HL-60/S4 treated with phorbol 12-myristate 13-acetate at 8.2 ng/mL for 4 days and 3 days (cell line): ENCODE data around the gene IFNGR1.

ENCODE experiments used
- in situ Hi-C: fragments of 300-500 bp; cut with MboI; formaldehyde crosslinking; loops from 2 replicates; pipeline ENCODE4 v1.15.0; 2022; ENCODE audit warnings: low sequenced_read_pairs

The IFNGR1 gene

DNA sequence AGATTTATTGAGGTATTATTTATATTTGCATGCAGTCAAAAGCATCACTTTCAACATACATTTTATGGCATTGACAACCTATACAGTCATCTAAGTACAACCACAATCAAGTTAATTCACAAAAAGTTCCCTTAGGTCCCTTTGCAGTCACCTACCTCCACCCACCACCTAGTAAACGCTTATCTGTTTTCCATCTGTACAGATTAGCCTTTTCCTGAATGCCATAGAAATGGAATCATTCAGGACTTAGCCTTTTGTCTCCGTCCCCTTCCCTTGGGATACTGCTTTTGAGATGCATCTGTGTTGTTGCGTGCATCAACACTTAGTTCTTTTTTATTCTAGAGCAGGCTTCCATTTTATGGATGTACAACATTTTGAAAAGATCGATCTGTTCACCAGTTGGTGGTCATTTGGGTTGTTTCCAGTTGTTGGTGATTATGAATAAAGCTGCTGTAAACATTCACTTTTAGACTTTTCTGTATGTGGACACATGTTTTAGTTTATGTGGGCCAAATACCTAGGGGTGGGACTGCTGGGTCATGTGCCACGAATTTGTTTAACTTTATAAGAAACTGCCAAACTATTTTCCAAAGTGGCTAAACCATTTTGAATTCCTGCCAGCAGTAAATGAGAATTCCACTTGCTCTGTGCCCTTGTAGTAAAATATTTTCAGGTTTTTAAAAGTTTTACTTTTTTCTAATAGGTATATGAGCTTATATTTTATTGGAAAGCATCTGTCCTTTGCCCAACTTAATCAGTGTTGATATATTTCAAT, 17.6 kb upstream of the IFNGR1 start:
- in situ Hi-C loops: no loop called here

DNA sequence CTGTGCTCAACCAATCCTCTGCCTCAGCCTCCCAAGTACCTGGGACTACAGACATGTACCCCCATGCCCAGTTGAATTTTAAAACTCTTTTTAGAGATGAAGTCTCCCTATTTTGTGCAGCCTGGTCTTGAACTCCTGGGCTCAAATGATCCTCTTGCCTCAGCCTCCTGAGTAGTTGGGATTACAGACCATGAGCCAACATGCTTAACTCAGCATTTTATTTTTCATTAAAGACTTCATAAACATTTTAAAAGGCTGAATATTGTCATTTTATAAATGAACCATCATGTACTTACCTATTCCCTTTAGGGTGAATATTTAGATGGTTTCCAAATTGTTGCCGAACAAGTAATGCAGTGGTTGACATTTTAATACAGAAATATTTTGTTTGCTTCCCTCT, 16.5 kb upstream of the IFNGR1 start:
- in situ Hi-C loops: no loop called here

DNA sequence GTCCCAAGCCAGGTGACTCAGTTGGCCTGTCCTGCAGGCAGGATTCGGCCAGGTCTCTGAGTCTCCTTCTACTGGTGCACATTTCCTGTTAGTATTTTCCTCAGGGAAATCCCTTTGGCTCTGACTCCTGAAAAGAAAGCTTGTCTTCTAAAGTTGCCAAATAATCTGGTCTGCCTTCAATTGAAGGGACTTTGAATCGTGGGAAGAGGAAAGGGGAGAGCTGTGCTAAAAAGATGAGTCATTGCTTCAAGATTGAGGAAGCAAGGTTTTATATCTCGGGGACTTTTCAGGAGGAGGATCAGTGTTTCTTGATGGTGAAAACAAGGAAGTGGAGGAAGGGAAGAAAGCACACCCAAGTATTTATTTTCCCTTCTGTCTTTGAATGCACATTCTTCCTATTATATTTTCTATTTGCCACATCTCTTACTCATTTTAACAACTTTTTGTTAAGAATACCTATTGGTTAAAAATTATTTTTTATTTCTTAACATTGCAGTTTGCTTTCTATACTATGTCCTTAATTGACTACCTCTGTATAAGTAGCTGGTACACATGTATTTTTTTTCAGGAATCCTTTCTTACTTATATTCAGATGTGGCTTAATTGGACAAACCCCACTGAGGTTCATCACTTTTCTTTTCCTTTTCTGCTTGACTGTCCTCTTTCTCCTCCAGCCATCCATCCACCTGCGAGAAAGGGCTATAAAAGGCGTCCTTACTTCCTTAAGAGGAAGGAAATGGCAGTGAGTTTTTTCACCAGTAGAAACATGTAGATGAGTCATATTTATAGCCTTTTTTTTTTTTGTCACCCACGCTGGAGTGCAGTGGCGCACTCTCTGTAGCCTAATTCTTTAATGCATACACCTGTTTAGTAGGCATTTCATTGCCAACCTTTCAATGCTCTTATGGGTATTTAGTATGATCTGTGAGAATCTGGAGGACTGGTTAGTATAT, 15.0 kb upstream of the IFNGR1 start:
- in situ Hi-C loops: no loop called here

DNA sequence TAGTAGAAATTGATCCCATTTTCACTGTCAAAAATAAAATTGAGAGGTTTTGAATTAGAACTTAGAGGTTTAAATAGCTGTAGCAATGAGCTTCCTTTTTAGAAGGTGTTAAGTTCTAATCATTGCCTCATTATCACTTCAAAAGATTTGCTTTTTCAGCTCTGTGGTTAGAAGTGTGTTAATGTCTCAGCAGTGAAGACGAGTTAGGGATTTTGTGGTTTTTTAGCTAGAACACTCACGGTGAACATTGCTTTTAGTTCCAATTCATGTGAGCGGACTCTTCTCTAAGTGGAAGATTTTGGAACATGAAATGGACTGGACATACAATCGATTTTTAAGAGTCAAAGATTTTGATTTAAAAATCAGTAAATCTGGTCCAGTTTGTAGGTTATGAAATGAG, 12.7 kb upstream of the IFNGR1 start:
- in situ Hi-C loops: no loop called here

DNA sequence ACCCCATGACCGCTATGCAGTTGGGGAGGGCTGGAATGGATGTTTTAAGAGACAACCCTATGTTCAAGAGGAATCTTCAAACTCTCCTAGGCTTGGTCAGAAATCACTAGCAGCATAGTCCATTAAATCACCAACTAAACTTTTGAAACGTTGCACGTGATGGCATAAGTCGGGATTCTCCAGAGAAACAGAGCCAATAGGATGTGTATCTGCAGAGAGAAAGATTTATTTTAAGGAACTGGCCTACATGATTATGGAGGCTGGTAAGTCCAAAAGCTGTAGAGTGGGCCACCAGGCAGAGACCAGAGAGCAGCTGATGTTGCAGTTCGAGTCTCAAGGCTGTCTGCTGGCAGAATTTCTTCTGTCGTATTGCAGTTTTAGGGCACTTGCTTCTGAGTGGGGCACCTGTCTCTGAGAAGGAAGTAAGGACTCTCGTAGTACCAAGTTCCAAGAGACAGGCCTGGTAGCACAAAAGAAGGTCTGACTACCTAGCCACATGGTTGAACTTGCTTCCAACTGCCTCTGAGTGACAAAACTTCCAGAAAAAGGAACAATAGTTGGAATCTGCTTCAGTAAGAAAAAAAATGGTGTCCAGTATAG, 11.9 kb upstream of the IFNGR1 start:
- in situ Hi-C loops: no loop called here

DNA sequence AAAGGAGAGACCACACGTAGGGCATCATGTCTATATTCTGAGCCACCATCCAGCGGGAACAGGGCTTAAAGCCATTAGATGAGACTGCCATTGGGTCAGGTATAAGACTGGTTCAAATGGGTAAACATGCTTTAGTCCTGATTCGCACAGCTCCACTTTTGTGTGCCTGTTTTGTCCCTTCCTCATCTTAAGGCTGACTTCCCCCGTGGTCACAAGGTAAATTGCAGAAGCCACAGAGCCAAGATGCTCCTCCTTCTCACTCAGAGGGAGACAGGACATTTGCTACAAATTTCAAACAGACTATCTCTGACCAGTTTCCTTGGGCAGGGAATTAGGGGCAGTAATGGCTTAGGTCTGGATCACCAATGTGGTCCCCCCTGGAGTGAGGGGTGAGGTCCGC, 11.4 kb upstream of the IFNGR1 start:
- in situ Hi-C loops: no loop called here

DNA sequence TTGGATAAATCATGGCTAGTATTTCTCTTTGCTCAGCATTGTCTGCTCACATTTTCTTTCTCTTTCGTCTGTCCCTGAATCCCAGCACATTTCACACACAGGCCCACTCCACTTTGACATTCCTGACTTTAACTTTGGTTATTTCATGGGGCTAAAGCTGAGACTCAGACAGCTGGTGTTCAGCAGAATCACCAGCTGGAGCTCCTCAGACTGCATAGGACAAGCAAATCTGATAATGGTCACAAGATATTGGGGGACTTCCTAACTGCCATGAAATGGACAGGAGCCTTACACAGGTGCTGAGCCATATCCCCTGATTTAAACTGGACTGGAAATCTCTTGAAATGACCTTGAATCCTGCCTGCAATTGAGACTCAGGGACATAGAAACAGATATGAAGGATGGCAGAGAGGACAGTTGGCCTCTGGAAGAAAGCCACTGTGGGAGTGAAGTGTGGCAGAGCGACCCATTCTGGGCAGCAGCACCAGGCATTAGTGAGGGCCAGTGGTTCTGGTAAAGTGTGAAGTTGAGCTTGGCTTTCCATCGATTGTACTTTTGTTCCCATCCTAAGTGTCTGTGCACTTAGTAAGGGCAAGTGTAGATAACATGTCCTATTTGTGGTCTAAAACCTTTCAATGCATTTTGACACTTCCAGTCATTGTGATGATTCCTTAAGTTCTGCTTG, 10.0 kb upstream of the IFNGR1 start:
- in situ Hi-C loops: no loop called here

DNA sequence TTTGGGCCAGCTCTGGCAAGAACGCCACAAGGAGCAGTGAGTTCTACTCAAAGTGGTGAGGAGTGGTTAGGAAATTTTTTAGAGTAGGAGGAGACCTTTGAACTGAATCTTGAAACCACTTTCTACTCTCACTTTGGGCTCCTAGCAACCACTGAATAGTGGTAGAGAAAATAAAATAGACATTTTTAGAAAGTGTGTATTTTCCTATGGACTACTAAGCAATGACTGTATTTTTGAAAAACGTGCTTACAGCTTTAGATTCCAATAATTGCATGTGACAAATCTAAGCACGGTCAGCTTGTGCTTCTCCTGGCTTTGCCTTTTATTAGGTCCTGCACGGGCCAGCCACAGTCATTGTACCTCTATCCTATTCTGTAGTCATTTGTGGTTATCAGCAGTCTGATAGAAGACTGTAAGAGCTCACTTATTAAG, 8.7 kb upstream of the IFNGR1 start:
- in situ Hi-C loops: no loop called here

DNA sequence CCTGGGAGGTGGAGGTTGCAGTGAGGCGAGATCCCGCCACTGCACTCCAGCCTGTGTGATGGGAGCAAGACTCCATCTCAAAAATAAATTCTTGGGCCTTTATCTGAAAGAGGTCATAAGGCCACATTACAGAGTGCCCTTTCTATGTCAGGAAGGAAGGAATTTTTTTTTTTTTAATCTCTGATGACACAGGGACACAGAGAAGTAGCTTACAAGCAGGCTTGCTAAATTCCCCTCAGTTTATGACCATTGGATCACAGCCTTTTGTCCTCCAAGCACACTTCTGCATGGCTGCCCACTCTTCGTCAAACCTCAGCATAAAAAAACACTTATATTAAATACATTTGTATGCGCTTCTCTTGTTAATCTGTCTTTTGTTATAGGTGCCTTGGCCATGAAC, 7.5 kb upstream of the IFNGR1 start:
- in situ Hi-C loops: no loop called here

DNA sequence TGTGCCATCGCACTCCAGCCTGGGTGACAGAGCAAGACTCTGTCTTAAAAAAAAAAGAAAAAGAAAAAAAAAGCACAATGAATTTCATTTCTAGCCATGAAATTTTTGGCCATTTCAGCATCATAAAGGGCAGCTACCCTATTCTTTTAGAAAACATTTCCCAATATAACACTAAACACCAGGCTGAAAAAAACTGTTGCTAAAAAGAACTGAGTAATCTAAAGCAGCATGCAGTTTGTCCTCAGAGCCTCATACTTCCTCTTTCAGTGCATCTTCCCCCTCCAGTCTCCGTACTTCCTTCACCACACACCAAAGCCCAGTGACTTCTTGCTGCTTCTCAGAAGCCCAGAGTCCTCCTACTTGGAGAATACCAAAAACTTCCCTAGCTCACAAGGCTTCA, 5.6 kb upstream of the IFNGR1 start:
- in situ Hi-C loops: no loop called here

DNA sequence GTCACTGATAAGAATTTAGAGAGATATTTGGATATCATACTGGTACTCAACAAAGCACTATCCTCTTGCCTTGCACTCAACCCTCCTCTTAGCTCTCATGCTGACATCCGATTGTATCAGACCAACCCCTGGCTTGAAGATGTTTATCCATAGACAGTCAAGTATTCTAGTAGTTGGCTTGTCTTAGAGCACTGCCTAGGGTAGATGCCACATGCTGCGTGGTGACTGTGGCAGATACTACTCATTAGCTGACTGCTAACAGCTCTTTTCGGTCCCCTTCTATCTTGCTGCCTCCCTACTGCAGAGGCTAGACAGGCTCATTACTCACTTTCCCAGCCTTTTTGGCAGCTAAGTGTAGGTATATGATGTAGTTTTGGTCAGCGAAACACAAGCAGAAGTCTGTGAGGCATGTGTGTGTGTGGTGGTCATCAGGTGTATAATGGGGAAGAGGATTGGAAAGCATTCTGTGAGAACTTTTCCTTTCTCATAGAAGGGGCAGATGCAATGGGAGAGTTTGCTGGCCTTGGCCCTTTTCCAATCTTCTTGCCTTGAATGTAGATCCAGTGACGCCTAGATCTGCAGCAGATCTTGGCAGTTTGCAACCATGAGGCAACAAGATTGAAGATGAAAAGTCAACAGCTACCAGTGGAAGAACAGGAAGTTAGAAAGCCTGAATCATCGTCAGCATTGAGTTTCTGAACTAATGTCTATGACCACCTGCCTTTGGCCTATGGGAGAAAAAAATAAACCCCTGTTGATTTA, 4.4 kb upstream of the IFNGR1 start:
- in situ Hi-C loops: no loop called here

DNA sequence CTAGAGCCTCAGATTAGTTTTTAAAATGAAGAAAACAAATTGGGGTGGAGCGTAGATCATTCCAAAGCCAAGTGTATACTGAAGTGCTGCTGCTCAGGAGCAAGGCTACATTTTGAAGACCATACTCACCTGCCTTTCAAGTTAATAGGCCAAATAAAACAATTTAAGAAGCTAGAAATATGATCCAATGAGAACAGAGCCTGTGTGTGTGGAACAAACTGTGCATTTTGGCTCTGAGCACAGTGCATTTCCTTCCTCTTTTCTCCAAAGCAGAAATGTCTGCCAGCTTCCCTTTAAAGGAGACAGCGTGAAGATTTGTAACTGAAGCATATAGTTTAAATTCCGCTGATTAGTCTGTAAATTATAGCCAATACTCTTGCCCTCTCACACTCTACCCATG, 3.2 kb upstream of the IFNGR1 start:
- in situ Hi-C loops: no loop called here

DNA sequence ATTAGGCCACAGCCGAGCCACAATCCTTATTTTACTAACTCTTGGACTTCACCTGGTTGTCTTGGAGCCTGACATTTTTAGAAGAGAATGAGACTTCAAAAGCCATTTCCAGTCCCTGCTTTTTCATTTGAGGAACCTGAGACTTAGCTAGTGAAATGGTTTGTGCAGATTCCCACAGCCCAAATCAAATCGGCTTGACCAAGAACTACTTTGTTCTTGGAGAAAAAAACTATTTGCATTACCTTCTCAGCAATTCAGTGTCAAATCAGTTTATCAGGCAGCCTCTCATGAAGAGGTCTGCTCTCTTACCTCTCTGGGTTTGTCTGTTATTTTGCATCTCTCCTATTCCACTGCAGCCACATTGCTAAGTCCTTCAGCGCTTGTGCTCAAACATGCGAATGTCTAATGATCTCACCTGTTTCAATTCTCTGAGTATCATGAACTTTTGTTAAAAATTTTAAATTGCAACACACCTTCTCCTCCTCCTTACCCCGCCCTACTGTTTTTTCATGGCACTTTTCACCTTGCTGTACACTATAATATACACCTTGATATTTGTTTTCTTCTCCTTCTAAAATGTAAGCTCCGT, 573 bp upstream of the IFNGR1 start:
- in situ Hi-C loops: loop anchor here (10.0 kb wide), 1 partner anchor 95 kb away; no protein-coding TSS in a partner anchor

DNA sequence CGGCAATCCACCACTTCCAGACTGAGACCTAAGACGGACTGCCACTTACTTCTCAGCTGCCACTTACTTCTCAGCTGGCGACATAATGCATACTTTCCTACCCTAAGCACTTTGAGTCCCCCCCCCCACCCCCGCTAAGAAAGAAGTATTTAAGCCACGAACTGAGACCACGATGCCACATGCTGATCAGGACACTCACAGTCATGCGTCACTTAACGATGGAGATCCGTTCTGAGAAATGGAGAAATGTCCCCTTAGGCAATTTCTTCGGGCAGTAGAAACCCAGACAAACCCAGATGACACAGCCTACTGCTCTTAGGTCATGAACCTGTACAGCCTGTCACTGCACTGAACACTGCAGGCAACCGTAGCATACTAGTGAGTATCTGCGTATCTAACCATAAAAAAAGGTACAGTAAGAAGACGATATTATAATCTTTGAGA, 690 bp downstream of the IFNGR1 start:
- in situ Hi-C loops: loop anchor here (10.0 kb wide), 1 partner anchor 96 kb away; no protein-coding TSS in a partner anchor

DNA sequence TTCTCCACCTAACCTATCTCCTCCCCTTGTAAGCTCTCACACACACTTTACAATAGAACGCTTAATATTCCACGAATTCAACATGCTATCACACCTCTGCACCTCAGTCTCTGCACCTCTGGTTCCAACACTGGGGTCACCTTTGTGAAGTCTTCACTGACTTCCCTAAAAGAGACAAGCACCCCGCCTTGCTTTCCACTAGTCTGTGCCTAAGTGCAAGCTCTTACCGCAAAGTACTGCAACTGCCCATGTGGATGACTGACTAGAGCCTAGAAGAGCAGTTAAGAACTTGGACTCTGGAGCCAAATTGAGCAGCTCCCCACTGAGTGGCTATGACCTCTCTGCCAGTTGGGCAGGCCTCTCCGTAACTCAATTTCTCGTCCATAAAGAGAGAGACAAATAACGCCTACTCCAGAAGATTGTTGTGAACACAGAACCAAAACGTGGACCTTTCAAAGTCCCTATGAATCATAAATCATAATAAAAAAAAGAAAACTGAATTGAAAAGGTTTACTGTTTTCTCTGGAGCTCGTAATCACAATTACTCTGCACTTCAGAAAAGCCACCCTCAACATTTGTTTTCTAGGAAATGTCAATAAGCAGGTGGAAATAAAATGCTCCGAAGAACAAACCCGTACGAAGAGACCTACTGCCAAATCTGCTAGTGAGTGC, 1.2 kb downstream of the IFNGR1 start:
- in situ Hi-C loops: loop anchor here (10.0 kb wide), 1 partner anchor 97 kb away; no protein-coding TSS in a partner anchor

DNA sequence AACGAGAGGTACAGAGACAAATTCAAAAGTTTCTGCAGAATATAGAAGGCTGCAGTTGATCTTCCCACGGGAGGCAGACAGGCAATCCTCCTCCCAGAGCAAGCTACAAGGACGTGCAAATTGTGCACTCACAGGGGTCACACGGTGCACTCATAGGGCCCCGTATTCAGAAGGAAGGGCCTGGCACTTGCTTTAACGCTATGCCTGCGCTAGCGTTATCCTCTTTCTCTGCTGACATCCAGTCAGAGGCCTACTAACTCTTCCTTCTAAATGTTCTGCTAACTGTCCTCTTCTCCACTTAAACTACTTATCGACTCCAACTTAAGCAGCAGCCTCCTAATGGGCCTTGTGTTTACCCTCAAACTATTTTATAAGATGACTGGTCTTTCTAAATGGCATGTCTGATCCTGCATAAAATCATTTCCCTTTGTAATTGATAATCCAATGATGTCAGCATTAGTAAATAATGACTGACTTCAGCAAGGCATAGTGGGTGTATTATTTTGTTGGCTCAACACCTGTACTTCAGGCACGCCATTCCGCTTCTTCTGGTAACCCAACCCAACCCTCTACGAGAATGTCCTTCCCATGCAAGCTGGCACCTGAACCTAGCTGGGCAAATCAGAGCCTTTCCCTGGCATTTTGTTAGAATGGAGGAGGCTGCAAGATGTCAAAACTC, 2.2 kb downstream of the IFNGR1 start:
- in situ Hi-C loops: loop anchor here (10.0 kb wide), 1 partner anchor 98 kb away; no protein-coding TSS in a partner anchor

DNA sequence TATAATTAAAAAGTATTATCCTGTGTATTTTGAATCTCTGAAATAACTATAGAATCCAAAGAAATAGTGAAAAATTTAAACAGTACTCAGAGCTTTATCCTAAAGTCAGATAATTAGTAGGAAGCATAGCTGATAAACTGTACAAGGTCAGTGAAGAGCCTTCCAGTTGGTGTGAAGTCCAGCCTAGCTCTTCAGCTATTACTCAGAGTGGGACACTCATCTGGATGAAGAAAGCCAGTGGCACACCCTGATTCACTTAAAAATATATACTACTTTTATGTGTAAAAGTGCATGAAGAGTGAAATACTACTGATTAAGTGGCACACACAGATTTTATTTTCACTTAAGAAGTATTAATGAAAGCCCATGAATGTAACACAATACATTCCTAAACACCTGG, 3.1 kb downstream of the IFNGR1 start:
- in situ Hi-C loops: loop anchor here (10.0 kb wide), 1 partner anchor 99 kb away; no protein-coding TSS in a partner anchor

DNA sequence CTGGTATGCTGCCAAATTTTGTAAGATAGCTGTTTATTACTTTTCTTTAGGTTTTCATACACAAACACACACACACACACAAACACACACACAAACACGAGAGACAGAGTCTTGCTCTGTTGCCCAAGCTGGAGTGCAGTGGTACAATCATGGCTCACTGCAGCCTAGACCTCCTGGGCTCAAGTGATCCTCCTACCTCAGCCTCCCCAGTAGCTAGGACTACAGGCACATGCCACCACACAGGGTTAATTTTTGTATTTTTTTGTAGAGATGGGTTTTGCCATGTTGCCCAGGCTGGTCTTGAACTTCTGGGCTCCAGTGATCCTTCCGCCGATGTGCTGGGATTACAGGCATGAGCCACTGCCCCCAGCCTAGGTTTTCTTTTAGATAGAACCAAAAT, 3.6 kb downstream of the IFNGR1 start:
- in situ Hi-C loops: loop anchor here (10.0 kb wide), 1 partner anchor 99 kb away; no protein-coding TSS in a partner anchor
